NT2/D1 (cell line): ENCODE measurements around the gene SCNN1B.

Experiments used
- SUZ12 ChIP-seq: IDR thresholded peaks from 2 replicates; pipeline ENCODE4 v1.6.1; 2011; ENCODE audit not compliant: insufficient read length, insufficient read depth; ENCODE audit errors: extremely low read depth
- YY1 ChIP-seq: IDR thresholded peaks from 2 replicates; pipeline ENCODE4 v1.6.1; 2011; ENCODE audit not compliant: insufficient read length, insufficient read depth

DNA sequence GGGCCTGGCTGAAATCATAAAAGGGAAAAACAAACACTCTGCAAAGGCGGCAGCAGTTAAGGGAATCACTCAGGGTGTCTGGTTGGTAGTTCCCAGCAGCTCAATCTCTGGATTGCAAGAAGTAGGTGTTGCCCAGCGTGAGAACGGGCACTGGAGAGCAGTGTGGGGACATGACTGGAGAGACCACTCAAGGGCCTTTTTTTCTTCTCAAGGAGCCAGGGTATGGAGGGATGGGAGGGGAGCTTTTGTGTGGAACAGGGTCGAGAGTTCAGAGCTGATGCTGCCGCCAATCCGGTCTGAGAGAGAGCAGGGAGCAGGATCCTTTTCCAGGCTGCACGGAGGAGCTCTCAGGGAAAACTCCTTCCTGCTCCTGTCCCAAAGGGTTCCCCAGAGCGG lies 15.2 kb downstream of the SCNN1B start:
- TF ChIP-seq SUZ12 (no peak), YY1 (no peak)
